A673 (cell line): Measurements from ENCODE around the gene TPM2.

ENCODE experiments used
- CTCF ChIP-seq: fragments of 300-800, 200-600 bp; sonication (generic); conservative IDR thresholded peaks from 2 replicates; pipeline ENCODE4 v1.5.1; 2017; ENCODE audit warnings: low read depth, mild to moderate bottlenecking, antibody characterized with exemption, low read length, moderate library complexity, mixed read lengths
- EZH2 ChIP-seq: fragments of 200-600 bp; sonication (generic); IDR thresholded peaks from 2 replicates; pipeline ENCODE4 v1.6.1; 2017; ENCODE audit warnings: borderline replicate concordance, low read depth, mild to moderate bottlenecking, mixed read lengths, antibody characterized with exemption, low read length; ENCODE audit not compliant: poor library complexity, severe bottlenecking

GRCh38 chr9:35717132-35717870 is 27.6 kb upstream of the TPM2 start:
- TF ChIP-seq EZH2 (no peak), CTCF (no peak)
